Activated naive CD8-positive, alpha-beta T cell treated with anti-CD3 and anti-CD28 coated beads, Interleukin-2, amount 50 U/mL, for 24 hours (primary cell): ENCODE results near the gene RPL31.

Experiments
- ATAC-seq: fragments of 150-1000 bp; cut with Tn5 transposase; one replicate; pipeline ENCODE4 v1.10.0; 2021
- DNase-seq: peaks from one replicate; pipeline ENCODE4 v3.0.0; 2021
- H3K27ac Mint-ChIP-seq: one replicate; pipeline ENCODE4 v1.8.0; 2021; ENCODE audit warnings: mild to moderate bottlenecking, mixed read lengths
- H3K27me3 Mint-ChIP-seq: one replicate; pipeline ENCODE4 v1.8.0; 2021; ENCODE audit warnings: mixed read lengths
- H3K36me3 Mint-ChIP-seq: one replicate; pipeline ENCODE4 v1.8.0; 2021; ENCODE audit warnings: low read depth, mixed read lengths
- H3K4me1 Mint-ChIP-seq: one replicate; pipeline ENCODE4 v1.8.0; 2021; ENCODE audit warnings: mixed read lengths
- H3K4me3 Mint-ChIP-seq: one replicate; pipeline ENCODE4 v1.8.0; 2021; ENCODE audit warnings: mild to moderate bottlenecking, moderate library complexity, mixed read lengths
- H3K9me3 Mint-ChIP-seq: one replicate; pipeline ENCODE4 v1.8.0; 2021; ENCODE audit warnings: mixed read lengths

RPL31 gene

DNA sequence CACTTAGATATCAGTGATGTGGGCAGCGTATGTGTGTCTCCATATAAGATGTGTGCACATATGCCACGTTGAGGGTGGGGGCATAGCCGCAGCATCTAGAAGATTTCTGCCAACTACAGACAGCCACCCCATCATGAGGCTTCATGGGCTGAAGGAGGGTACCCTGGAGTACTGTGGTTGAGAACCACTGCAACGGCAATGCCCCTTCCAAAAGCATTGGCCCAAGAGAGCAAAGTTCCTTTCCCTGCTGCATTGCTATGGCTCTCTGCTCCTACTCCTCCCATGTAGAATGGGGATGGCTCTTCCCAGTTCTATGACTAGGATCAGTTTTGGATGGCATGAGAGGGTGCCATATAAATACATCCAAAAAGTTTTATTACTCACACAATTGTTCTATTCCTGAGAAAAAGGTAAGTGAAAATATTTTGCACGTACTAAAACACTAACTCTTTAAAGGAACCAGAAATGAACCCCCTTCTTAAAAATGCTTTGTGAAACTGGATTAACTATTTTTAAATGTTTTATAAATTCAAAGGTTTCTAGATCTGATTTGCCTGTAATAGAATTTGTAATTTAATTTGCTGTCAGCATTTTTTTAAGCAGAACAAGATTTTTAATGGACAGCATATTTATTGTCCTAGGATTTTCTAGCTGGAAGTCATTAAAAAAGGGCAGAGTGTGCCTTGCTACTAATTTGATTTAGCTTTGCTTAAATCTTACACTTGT is 4.4 kb upstream of the RPL31 start:
- H3K27me3 Mint-ChIP-seq: no peaks in the 10 kb centered on the region
- H3K4me1 Mint-ChIP-seq: peaks cover 12% of the 10 kb centered on the region

DNA sequence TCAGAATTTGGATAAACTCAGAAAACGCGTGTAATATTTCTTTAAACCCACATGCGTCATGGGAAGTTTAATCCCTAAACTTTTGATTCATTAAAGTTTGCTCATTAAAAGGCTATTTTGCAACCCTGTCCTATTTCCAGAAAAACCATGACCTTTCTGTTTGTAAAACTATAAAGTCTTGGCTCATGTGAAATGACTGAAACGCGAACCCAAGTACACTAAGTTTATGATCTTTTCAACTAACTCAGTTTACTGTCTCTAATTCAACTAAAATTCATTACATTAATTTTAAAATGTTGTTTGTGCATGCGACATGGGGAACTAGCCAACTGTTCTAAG is 3.9 kb upstream of the RPL31 start:
- Mint-ChIP-seq H3K27me3 (no peaks in the 10 kb centered on the region), H3K27ac (no peak overlapping the region), H3K4me1 (peaks cover 13% of the 10 kb centered on the region), H3K36me3 (peaks cover 11% of the 10 kb centered on the region), H3K4me3 (no peak overlapping the region), H3K9me3 (no peaks in the 10 kb centered on the region)
- no peak for ATAC-seq
- DNase-seq: no peak

More for the DNA sequence above, 4.4 kb upstream of the RPL31 start:
- Mint-ChIP-seq H3K27ac (no peak overlapping the region), H3K36me3 (peaks cover 6% of the 10 kb centered on the region), H3K4me3 (no peak overlapping the region), H3K9me3 (no peaks in the 10 kb centered on the region)
- no peak for DNase-seq
- ATAC-seq: no peak

DNA sequence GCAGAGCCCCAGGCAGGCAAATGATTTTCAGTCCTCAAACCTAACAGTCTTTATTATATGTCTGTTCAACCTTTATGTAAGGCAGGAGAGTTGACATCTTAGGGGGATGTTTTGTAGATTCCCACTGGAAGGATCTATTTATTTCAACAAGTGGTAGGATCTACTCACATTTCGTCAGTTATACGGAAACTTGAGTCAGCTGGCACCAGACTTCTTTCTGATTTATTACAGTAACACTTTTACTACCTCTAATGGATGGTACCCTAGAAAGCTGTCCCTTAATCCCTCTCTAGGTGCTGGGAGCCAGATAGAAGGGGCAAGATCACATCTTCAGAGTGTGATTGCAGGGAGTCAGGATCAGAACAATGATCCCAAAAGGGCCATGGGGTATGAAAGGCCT is 2.1 kb upstream of the RPL31 start:
- Mint-ChIP-seq H3K4me1 (peaks cover 30% of the 10 kb centered on the region), H3K4me3 (no peak overlapping the region), H3K36me3 (peaks cover 29% of the 10 kb centered on the region), H3K9me3 (no peaks in the 10 kb centered on the region), H3K27me3 (no peaks in the 10 kb centered on the region), H3K27ac (no peak overlapping the region)
- DNase-seq: no peak
- no peak for ATAC-seq

- no peaks in the 10 kb centered on the region for H3K27me3 Mint-ChIP-seq
- peak overlapping the region; percentile 96 for H3K4me3 Mint-ChIP-seq
- peaks cover 55% of the 10 kb centered on the region for H3K36me3 Mint-ChIP-seq
- peak; percentile 3 for ATAC-seq
- H3K9me3 Mint-ChIP-seq: no peaks in the 10 kb centered on the region
- DNase-seq: no peak
- H3K27ac Mint-ChIP-seq: peak overlapping the region; percentile 99
- peaks cover 51% of the 10 kb centered on the region for H3K4me1 Mint-ChIP-seq
These were observed 631 bp downstream of the RPL31 start for GRCh38 chr2:101002562-101003277.

DNA sequence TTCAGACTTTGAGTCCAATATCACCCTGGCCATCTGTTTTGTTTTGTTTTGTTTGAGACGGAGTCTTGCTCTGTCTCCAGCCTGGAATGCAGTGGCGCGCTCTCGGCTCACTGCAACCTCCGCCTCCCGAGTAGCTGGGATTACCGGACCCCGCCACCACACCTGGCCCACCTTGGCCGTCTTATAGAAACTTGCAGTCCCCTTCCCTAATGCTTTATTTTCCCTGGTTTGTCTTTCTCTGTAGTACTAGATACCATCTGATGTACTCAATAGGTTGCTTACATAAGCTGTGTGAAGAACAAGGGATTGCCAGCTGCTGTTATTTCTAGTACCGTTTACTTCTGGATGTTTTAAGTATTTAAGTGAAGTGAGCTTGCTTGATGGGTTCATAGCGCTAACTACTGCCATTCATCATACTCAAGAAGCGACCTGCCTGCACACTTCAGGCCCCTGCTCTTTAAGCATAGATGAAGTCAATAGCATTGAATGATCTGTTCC is 1.2 kb downstream of the RPL31 start:
- peaks cover 61% of the 10 kb centered on the region for H3K36me3 Mint-ChIP-seq
- ATAC-seq (no peak), DNase-seq (no peak)
- H3K4me3 Mint-ChIP-seq: peak overlapping the region; percentile 96
- no peaks in the 10 kb centered on the region for H3K9me3 Mint-ChIP-seq
- H3K27me3 Mint-ChIP-seq: no peaks in the 10 kb centered on the region
- H3K27ac Mint-ChIP-seq: peak overlapping the region; percentile 99
- H3K4me1 Mint-ChIP-seq: peaks cover 56% of the 10 kb centered on the region

DNA sequence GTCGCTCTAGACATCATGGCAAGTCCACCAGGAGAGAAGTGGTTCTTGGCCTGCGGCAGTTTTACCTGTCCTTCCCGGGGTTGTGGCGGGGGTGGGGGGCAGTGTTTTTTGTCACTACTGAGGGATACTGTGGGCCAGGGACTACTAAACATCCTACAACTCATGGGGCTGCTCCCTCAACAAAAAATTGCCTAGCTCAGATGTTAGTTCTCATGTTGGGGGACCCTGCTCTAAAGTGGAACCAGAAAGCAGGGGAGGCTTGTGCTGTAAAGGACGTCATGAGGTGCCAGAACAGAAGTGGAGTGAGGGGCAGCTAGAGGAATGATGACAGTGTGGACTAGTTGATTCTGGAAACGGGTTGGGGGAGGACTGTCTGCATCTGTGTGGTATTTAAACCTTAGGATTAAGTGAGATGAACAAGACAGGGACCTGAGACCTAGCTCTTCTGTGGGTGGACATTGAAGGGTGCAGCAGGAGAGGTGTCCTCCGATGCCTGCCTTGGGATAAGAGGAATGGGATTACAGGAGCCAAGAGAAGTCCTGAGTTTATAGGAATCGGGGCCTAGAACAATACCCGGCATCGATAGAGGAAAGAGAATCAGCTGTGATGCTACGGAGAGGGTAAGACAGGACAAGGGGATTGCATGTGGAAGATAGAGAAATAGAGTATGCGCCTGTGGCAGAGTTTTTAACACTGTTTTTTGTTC is 2.7 kb downstream of the RPL31 start:
- H3K36me3 Mint-ChIP-seq: peaks cover 69% of the 10 kb centered on the region
- H3K9me3 Mint-ChIP-seq: no peaks in the 10 kb centered on the region
- DNase-seq: no peak
- H3K27ac Mint-ChIP-seq: peak overlapping the region; percentile 99
- peaks cover 60% of the 10 kb centered on the region for H3K4me1 Mint-ChIP-seq
- peak overlapping the region; percentile 96 for H3K4me3 Mint-ChIP-seq
- H3K27me3 Mint-ChIP-seq: no peaks in the 10 kb centered on the region
- no peak for ATAC-seq

GRCh38 chr2:101006065-101006715 is 4.1 kb downstream of the RPL31 start:
- no peaks in the 10 kb centered on the region for H3K27me3 Mint-ChIP-seq
- DNase-seq: no peak
- H3K4me1 Mint-ChIP-seq: peaks cover 59% of the 10 kb centered on the region

DNA sequence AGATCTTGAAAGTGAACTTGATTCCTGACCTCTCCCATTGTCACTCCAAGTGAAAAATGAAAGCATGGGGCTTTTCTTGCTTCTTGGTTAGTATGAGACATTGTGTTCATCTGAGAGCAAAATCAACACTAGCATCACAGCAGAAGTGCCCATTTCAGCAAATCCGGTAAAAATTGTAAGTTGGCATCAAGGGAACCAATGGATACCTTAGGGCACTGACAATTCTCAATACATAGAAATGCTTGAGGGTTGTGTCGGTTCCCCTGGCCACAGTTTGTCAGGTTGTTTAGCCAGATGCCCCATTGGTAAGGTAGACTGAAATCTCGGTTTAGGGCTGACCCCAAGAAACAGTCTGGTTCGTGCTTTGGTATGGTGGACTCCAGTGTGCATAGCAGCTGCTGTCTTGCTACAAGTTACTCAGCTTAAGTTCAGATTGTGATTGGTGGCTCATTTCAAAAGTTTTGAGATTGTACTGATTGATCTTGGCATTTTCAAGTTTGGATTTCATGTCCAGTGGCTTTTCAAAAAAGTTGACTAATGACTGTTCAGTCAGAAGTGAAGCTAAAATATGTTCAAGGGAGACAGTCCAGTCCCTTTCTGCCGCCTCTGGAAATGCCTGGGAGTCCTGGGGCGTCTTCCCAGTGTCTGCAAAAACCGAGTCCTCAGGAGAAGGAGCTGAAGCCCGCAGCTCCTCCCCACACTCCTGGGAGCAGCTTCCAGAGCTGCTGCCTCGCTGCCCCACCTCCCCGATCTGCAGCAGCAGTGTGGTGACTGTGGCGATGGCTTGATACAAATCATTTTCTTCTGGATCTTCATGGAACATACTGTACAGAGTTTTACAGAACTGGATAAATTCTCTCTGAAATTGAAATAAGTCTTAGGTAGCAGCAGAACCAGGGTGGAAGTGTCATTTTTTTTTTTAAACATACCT is 5.6 kb downstream of the RPL31 start:
- Mint-ChIP-seq H3K27ac (peak overlapping the region; percentile 63), H3K9me3 (no peaks in the 10 kb centered on the region), H3K36me3 (peaks cover 80% of the 10 kb centered on the region), H3K27me3 (no peaks in the 10 kb centered on the region), H3K4me1 (peaks cover 55% of the 10 kb centered on the region), H3K4me3 (peak overlapping the region; percentile 18)
- ATAC-seq (peak; percentile 30), DNase-seq (no peak)

More at GRCh38 chr2:101006065-101006715, 4.1 kb downstream of the RPL31 start:
- peaks cover 76% of the 10 kb centered on the region for H3K36me3 Mint-ChIP-seq
- no peaks in the 10 kb centered on the region for H3K9me3 Mint-ChIP-seq
- peak overlapping the region; percentile 99 for H3K27ac Mint-ChIP-seq
- peak overlapping the region; percentile 96 for H3K4me3 Mint-ChIP-seq
- ATAC-seq: no peak

DNA sequence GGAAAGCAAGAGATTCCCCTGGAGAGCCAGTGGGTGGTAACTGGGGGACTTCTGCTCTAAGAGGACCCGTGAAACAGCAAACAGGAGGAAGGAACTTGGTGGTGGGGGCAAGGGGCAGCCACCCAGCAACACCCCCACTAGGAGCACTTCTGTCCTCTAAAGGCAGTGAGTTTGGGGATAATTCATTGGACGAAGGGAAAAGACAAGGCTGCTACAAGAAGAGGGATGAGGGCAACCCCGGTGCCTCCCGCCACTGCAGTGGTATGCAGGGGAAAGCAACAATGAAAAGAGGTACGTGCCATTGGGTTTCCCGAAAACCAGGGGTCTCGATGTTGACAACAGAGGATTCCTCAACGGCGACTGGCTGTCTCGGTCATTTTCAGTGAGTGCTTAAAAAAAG is 9.1 kb downstream of the RPL31 start:
- peaks cover 65% of the 10 kb centered on the region for H3K36me3 Mint-ChIP-seq
- no peak for ATAC-seq
- peaks cover 25% of the 10 kb centered on the region for H3K4me1 Mint-ChIP-seq
- peak overlapping the region; percentile 23 for H3K27ac Mint-ChIP-seq
- no peaks in the 10 kb centered on the region for H3K27me3 Mint-ChIP-seq
- H3K9me3 Mint-ChIP-seq: no peaks in the 10 kb centered on the region
- DNase-seq: no peak
- H3K4me3 Mint-ChIP-seq: no peak overlapping the region

DNA sequence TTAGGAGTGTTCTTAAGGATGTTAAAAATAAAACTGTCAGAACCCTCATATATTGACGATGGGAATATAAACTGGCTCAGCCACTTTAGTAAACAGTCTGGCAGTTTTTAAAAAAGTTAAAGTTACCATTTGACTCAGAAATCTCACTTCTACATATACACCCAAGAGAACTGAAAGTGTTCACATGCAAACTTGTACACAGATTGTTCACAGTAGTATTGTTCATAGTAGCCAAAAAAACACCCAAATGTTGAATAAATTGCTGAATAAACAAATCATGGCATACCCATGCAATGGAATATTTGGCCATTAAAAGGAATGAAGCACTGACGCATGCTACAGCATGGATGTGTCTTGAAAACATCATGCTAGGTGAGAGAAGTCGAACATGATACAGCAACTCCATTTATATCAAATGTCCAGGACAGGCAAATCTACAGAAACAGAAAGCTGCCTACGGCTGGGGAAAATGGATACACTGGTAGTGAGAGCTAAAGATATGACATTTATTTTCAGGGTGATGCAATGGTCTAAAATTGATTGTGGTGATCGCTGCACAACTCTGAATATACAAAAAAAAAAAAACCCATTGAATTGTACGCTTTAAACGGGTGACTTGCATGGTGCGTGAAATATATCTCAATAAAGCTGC is 10.1 kb downstream of the RPL31 start:
- ATAC-seq (peak; percentile 37), DNase-seq (no peak)
- Mint-ChIP-seq H3K27ac (peak overlapping the region; percentile 23), H3K27me3 (no peaks in the 10 kb centered on the region), H3K9me3 (no peaks in the 10 kb centered on the region), H3K36me3 (peaks cover 56% of the 10 kb centered on the region), H3K4me1 (peaks cover 19% of the 10 kb centered on the region), H3K4me3 (no peak overlapping the region)

GRCh38 chr2:101012706-101013181 is 10.7 kb downstream of the RPL31 start:
- DNase-seq (peak; percentile 37), ATAC-seq (no peak)
- Mint-ChIP-seq H3K27ac (no peak overlapping the region), H3K36me3 (peaks cover 50% of the 10 kb centered on the region), H3K27me3 (no peaks in the 10 kb centered on the region), H3K4me1 (peaks cover 15% of the 10 kb centered on the region), H3K4me3 (no peak overlapping the region), H3K9me3 (no peaks in the 10 kb centered on the region)

- Mint-ChIP-seq H3K27me3 (no peaks in the 10 kb centered on the region), H3K4me3 (no peak overlapping the region), H3K9me3 (no peaks in the 10 kb centered on the region), H3K4me1 (peaks cover 7% of the 10 kb centered on the region), H3K27ac (no peak overlapping the region), H3K36me3 (peaks cover 39% of the 10 kb centered on the region)
- ATAC-seq: no peak
- no peak for DNase-seq
These were observed 12.3 kb downstream of the RPL31 start for GRCh38 chr2:101014264-101014857.

GRCh38 chr2:101017371-101017770 is 15.3 kb downstream of the RPL31 start:
- ATAC-seq: no peak
- Mint-ChIP-seq H3K4me3 (no peak overlapping the region), H3K9me3 (no peaks in the 10 kb centered on the region), H3K27me3 (no peaks in the 10 kb centered on the region), H3K27ac (no peak overlapping the region), H3K36me3 (peaks cover 26% of the 10 kb centered on the region), H3K4me1 (no peaks in the 10 kb centered on the region)
- DNase-seq: no peak
